Activated T-cell treated with anti-CD3 and anti-CD28 coated beads, Interleukin-2, amount 50 U/mL, for 4 hours (primary cell): ENCODE results near the gene DMD. TPM values are rescaled to one million over a fixed set of nuclear protein-coding genes. Genes with fewer than 3 reads are reported as not detected.

Experiments used
- ATAC-seq, 2 donors: fragments of 200-7000 bp; cut with Tn5 transposase; one replicate each; pipeline ENCODE4 v1.10.0; 2021
- DNase-seq: peaks from one replicate; pipeline ENCODE4 v3.0.0-alpha.2; 2020
- H3K27me3 Mint-ChIP-seq: one replicate; pipeline ENCODE4 v1.8.0; 2021; ENCODE audit warnings: low read depth, mixed read lengths
- H3K36me3 Mint-ChIP-seq: one replicate; pipeline ENCODE4 v1.8.0; 2022; ENCODE audit warnings: mixed read lengths; ENCODE audit not compliant: insufficient read depth
- H3K4me1 Mint-ChIP-seq: one replicate; pipeline ENCODE4 v1.8.0; 2021; ENCODE audit warnings: low read depth, mixed read lengths
- H3K4me3 Mint-ChIP-seq: one replicate; pipeline ENCODE4 v1.8.0; 2021; ENCODE audit warnings: mild to moderate bottlenecking, moderate library complexity, mixed read lengths
- H3K9me3 Mint-ChIP-seq: one replicate; pipeline ENCODE4 v1.8.0; 2021; ENCODE audit warnings: mixed read lengths
- total RNA-seq, 3 donors: library from RNA; stranded (reverse); gene quantifications; one replicate each; pipeline ENCODE4 v1.2.1, GENCODE V29; 2021

The DMD gene
- total RNA-seq, 3 donors from 2014 or later: 0.29 to 1.4 (median 0.40) TPM

DNA sequence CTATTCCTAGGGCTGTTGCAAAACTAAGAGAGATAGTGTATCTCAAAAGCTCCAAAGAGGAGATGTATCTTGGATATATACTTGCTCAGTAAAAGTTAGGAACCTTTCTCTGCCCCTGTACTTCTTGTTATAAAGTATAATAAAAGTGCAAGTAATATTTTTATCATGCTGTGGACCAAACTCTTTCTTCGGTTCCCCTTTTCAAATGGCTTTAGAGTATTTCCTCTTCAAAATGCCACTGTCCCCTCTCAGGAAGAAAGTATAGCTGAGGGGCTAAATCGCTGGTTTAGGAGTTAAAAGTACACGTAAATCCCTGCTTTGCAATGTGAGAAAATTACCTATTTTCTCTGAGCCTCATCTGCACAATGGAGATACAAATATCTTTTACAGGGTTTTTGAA is 1970.4 kb downstream of the DMD start:
- no peaks in the 10 kb centered on the region for H3K9me3 Mint-ChIP-seq
- ATAC-seq (no peak), DNase-seq (no peak)
- no peak overlapping the region for H3K4me3 Mint-ChIP-seq
- no peaks in the 10 kb centered on the region for H3K4me1 Mint-ChIP-seq
- no peaks in the 10 kb centered on the region for H3K27me3 Mint-ChIP-seq
- H3K36me3 Mint-ChIP-seq: no peaks in the 10 kb centered on the region

DNA sequence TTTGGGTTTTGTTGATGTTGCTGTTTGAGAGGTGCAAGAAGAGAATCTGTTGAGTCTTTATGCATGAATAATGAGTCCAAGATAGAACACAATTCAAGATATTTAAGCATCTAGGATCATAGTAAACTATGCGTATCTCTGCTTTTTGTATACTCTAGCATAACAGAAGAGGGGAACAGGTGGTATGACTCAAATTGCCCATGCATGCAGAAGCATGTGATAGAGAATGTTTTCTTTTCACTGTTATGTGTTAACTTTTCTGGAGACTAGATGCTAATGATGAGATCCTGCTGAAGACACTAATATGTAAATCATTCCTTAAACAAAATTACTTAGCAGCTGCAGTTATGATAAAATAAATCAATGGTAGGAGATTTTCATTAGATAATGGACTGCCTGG is 1974.2 kb downstream of the DMD start:
- DNase-seq: no peak
- Mint-ChIP-seq H3K36me3 (no peaks in the 10 kb centered on the region), H3K27me3 (no peaks in the 10 kb centered on the region), H3K4me1 (no peaks in the 10 kb centered on the region), H3K9me3 (no peaks in the 10 kb centered on the region), H3K4me3 (no peak overlapping the region)
- ATAC-seq: no peak

GRCh38 chrX:31236231-31236630 is 1975.1 kb downstream of the DMD start:
- ATAC-seq (no peak), DNase-seq (no peak)
- Mint-ChIP-seq H3K4me3 (no peak overlapping the region), H3K36me3 (no peaks in the 10 kb centered on the region), H3K9me3 (no peaks in the 10 kb centered on the region), H3K4me1 (no peaks in the 10 kb centered on the region), H3K27me3 (no peaks in the 10 kb centered on the region)

GRCh38 chrX:31233941-31234496 is 1977.3 kb downstream of the DMD start:
- Mint-ChIP-seq H3K4me3 (no peak overlapping the region), H3K36me3 (no peaks in the 10 kb centered on the region), H3K27me3 (no peaks in the 10 kb centered on the region), H3K4me1 (no peaks in the 10 kb centered on the region), H3K9me3 (no peaks in the 10 kb centered on the region)
- no peak for ATAC-seq
- no peak for DNase-seq

DNA sequence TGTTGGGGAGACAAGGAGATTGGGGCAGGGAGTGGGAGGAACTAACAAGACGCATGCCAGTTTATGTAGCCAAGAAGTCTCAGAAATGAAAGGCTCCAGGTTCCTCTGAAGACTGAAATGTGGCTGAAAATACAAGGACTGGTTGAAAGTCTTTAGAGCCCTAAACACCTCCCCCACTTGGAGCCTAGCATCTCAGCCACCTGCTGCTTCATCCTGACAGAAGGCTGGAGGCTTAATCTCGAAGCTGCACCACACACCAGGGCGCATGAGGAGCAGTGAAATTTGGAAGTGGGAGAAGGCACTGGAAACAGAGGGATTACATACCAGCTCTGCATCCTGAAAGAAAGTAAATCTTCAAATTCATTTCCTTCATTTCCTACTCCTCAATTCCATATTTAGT is 1978.8 kb downstream of the DMD start:
- H3K9me3 Mint-ChIP-seq: no peaks in the 10 kb centered on the region
- ATAC-seq (no peak), DNase-seq (no peak)
- H3K27me3 Mint-ChIP-seq: no peaks in the 10 kb centered on the region
- no peaks in the 10 kb centered on the region for H3K36me3 Mint-ChIP-seq
- no peaks in the 10 kb centered on the region for H3K4me1 Mint-ChIP-seq
- no peak overlapping the region for H3K4me3 Mint-ChIP-seq

DNA sequence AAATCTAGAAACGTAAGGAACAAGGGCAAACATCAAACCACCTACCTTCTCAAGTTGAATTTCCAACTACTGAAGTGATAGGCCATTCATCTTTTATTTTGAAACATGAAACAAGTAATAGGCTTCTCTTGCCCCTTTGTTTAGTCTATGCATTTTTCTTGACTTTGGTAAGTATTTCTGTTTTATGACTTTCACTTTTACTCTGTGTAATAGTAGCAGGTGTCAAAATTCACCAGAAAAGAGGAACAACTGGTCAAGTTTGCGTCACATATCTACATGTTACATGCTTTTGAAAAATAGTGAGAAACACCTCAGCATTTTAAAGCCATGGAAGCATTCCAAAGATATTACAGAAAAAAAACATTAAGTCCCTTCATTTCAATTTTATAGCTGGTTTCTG is 1982.4 kb downstream of the DMD start:
- no peaks in the 10 kb centered on the region for H3K27me3 Mint-ChIP-seq
- no peaks in the 10 kb centered on the region for H3K4me1 Mint-ChIP-seq
- H3K9me3 Mint-ChIP-seq: no peaks in the 10 kb centered on the region
- DNase-seq: no peak
- no peaks in the 10 kb centered on the region for H3K36me3 Mint-ChIP-seq
- H3K4me3 Mint-ChIP-seq: no peak overlapping the region
- no peak for ATAC-seq

- ATAC-seq (no peak), DNase-seq (no peak)
- Mint-ChIP-seq H3K4me3 (no peak overlapping the region), H3K36me3 (no peaks in the 10 kb centered on the region), H3K4me1 (no peaks in the 10 kb centered on the region), H3K27me3 (no peaks in the 10 kb centered on the region), H3K9me3 (no peaks in the 10 kb centered on the region)
Measured at GRCh38 chrX:31228415-31228832, 1982.9 kb downstream of the DMD start.

DNA sequence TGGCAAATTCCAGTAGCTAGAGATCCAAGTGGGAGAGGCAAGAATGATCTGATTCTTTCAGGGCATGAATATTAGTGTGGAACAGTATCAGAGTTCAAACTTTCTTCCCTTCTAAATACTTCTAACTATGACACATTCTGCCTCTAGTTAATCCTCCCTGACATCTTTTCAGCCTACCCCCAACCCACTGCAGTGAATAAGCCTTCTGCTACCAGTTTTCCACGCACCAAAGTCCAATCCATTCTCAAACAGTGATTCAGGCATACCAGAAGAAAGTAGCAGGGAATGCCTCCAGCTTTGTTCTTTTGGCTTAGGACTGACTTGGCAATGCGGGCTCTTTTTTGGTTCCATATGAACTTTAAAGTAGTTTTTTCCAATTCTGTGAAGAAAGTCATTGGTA is 1984.1 kb downstream of the DMD start:
- no peaks in the 10 kb centered on the region for H3K9me3 Mint-ChIP-seq
- no peaks in the 10 kb centered on the region for H3K36me3 Mint-ChIP-seq
- ATAC-seq (no peak), DNase-seq (no peak)
- no peak overlapping the region for H3K4me3 Mint-ChIP-seq
- no peaks in the 10 kb centered on the region for H3K4me1 Mint-ChIP-seq
- H3K27me3 Mint-ChIP-seq: no peaks in the 10 kb centered on the region

DNA sequence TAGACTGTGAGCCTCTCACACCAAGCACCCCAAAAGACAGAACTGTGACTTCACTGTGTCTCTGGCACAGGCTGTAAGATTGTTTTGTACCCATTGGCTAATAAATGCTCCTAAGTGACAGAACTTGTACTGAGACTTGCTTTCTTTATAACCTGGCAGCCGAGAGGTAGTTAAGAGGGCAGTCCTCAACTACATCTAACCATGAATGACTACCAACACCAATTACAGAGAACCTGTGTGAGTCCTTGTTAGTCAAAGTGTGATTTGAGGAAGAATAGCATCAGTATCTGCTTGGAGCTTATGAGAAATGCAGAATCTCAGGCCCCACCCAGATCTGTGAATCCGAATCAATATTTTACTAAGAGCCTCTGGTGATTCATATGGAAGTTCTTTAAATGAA is 1985.5 kb downstream of the DMD start:
- H3K27me3 Mint-ChIP-seq: no peaks in the 10 kb centered on the region
- H3K4me1 Mint-ChIP-seq: no peaks in the 10 kb centered on the region
- DNase-seq (no peak), ATAC-seq (no peak)
- no peaks in the 10 kb centered on the region for H3K36me3 Mint-ChIP-seq
- H3K9me3 Mint-ChIP-seq: no peaks in the 10 kb centered on the region
- H3K4me3 Mint-ChIP-seq: no peak overlapping the region

GRCh38 chrX:31224381-31225012 is 1986.9 kb downstream of the DMD start:
- Mint-ChIP-seq H3K4me1 (no peaks in the 10 kb centered on the region), H3K9me3 (no peaks in the 10 kb centered on the region), H3K27me3 (no peaks in the 10 kb centered on the region), H3K36me3 (no peaks in the 10 kb centered on the region), H3K4me3 (no peak overlapping the region)
- DNase-seq: no peak
- ATAC-seq: no peak

- Mint-ChIP-seq H3K4me1 (no peaks in the 10 kb centered on the region), H3K36me3 (no peaks in the 10 kb centered on the region), H3K4me3 (no peak overlapping the region), H3K9me3 (no peaks in the 10 kb centered on the region), H3K27me3 (no peaks in the 10 kb centered on the region)
- ATAC-seq (no peak), DNase-seq (no peak)
Measured at GRCh38 chrX:31223817-31224216, 1987.5 kb downstream of the DMD start.

DNA sequence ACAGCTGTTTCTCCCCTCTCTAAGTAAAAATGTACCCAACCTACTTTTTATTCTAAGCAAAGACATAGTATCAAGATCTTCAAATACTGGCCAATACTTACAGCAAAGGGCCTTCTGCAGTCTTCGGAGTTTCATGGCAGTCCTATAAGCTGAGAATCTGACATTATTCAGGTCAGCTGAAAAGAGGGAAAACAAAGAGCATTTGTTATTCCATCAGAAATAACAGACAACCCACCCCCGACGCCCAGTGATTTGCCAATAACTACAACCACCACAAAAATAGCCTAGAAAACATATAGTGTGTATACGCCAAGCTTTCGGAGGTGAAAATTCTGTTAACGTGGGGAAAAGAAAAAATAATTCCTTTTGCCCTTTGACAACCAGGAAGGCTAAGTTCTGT is 1988.4 kb downstream of the DMD start:
- Mint-ChIP-seq H3K4me1 (no peaks in the 10 kb centered on the region), H3K9me3 (no peaks in the 10 kb centered on the region), H3K4me3 (no peak overlapping the region), H3K27me3 (no peaks in the 10 kb centered on the region), H3K36me3 (no peaks in the 10 kb centered on the region)
- DNase-seq (no peak), ATAC-seq (no peak)

DNA sequence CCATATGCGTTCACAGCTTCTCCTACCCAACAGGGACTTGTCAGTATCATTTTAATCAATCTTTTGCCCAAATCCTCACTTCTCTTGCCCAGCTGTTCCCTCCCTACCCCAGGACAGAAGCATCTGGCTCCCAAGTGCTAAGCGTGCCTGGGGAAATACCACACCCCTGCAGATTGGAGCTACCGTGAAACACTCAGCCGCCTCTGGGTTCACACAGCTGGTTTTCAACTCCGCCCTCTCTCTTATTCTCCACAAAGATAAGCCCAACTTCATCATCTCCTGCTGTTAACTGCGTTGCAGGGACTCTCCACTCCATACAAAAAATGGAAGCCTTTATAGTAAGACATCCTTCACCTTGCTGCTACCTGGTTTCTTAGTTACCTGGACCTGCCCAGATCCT is 1992.2 kb downstream of the DMD start:
- H3K4me3 Mint-ChIP-seq: no peak overlapping the region
- no peaks in the 10 kb centered on the region for H3K27me3 Mint-ChIP-seq
- no peaks in the 10 kb centered on the region for H3K4me1 Mint-ChIP-seq
- no peaks in the 10 kb centered on the region for H3K9me3 Mint-ChIP-seq
- ATAC-seq (no peak), DNase-seq (no peak)
- H3K36me3 Mint-ChIP-seq: no peaks in the 10 kb centered on the region

DNA sequence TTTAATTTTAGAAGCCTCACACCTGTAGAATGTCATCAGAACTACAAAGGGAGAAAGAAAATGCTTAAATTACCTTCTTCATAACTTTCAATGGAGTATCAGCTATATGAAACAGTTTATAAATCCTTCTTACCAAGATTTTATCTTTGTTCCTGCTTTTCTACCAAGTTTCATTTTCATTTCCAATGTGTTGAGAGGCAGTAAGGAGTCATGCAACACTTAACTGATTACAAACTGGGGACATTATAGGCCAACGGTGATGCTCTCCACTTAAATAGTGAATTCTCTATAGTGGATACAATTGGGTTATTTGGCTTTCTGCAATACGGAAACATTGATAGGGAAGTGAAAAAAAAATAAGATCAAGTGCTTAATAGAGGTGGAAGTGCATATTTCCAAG is 1994.3 kb downstream of the DMD start:
- Mint-ChIP-seq H3K36me3 (no peaks in the 10 kb centered on the region), H3K4me1 (no peaks in the 10 kb centered on the region), H3K9me3 (no peaks in the 10 kb centered on the region), H3K4me3 (no peak overlapping the region), H3K27me3 (no peaks in the 10 kb centered on the region)
- no peak for DNase-seq
- no peak for ATAC-seq

DNA sequence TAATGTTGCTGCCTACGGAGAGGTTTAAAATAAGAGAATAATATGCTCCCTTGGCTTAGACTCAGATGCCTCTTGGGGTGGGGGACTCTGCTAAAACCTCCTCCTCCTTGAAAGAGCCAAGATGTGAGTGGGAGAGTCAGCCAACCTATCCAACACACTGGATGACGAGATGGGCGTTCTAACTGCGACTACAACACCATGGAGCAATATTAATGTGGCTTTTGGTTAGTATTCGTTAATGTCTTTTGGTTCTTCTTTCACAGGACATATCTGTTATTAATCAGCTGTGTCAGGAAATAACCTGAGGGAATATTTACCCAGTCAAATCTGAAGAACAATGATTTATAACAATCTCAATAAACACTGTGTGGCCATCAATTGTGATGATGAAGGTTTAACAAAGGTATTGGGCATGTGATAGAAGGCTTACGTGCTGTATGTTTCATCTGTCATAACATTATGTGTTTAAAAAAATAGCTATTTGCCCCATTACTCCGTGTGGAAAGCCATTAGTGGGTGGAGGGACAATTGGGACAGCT is 1996.0 kb downstream of the DMD start:
- no peak for ATAC-seq
- Mint-ChIP-seq H3K4me3 (no peak overlapping the region), H3K9me3 (no peaks in the 10 kb centered on the region), H3K36me3 (no peaks in the 10 kb centered on the region), H3K27me3 (no peaks in the 10 kb centered on the region), H3K4me1 (no peaks in the 10 kb centered on the region)
- no peak for DNase-seq
